WTC11 (cell line): Measurements from ENCODE around the gene KCTD16.

Source experiments
- ATF6 ChIP-seq: sonication (generic); formaldehyde crosslinking; IDR thresholded peaks from 2 replicates; pipeline ENCODE4 v1.8.1; 2023; ENCODE audit warnings: mild to moderate bottlenecking, missing genetic modification reagents
- CTCF ChIP-seq: fragments of 200-600 bp; IDR thresholded peaks from 2 replicates; pipeline ENCODE4 v1.8.0; 2022; ENCODE audit warnings: antibody characterized with exemption
- NFATC4 ChIP-seq: fragments of 250-450 bp; sonication (Bioruptor Pico); IDR thresholded peaks from 2 replicates; pipeline ENCODE4 v1.9.0; 2021; ENCODE audit warnings: mild to moderate bottlenecking
- PREB ChIP-seq: sonication (generic); formaldehyde crosslinking; IDR thresholded peaks from 2 replicates; pipeline ENCODE4 v1.8.1; 2022; ENCODE audit warnings: mild to moderate bottlenecking, missing genetic modification reagents, moderate library complexity, borderline replicate concordance
- TF ChIP-seq, protein P1 (sequence below): sonication (generic); formaldehyde crosslinking; IDR thresholded peaks from 2 replicates; pipeline ENCODE4 v1.8.0; 2022; ENCODE audit warnings: mild to moderate bottlenecking, missing genetic modification reagents

- no peak for TF ChIP-seq CTCF
- TF ChIP-seq NFATC4 (CRISPR knock-in tag): no peak
- TF ChIP-seq PREB: no peak
- TF ChIP-seq, protein P1, sequence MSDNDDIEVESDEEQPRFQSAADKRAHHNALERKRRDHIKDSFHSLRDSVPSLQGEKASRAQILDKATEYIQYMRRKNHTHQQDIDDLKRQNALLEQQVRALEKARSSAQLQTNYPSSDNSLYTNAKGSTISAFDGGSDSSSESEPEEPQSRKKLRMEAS: no peak
- TF ChIP-seq ATF6 (CRISPR knock-in tag): no peak
Observed at GRCh38 chr5:144404672-144405071, 234.0 kb downstream of the KCTD16 start.
